Measurements from ENCODE around the gene MRGPRD.

MRGPRD gene

GRCh38 chr11:68966894-68967780, 13.6 kb downstream of the MRGPRD start:
- no peak for DNase-seq

DNA sequence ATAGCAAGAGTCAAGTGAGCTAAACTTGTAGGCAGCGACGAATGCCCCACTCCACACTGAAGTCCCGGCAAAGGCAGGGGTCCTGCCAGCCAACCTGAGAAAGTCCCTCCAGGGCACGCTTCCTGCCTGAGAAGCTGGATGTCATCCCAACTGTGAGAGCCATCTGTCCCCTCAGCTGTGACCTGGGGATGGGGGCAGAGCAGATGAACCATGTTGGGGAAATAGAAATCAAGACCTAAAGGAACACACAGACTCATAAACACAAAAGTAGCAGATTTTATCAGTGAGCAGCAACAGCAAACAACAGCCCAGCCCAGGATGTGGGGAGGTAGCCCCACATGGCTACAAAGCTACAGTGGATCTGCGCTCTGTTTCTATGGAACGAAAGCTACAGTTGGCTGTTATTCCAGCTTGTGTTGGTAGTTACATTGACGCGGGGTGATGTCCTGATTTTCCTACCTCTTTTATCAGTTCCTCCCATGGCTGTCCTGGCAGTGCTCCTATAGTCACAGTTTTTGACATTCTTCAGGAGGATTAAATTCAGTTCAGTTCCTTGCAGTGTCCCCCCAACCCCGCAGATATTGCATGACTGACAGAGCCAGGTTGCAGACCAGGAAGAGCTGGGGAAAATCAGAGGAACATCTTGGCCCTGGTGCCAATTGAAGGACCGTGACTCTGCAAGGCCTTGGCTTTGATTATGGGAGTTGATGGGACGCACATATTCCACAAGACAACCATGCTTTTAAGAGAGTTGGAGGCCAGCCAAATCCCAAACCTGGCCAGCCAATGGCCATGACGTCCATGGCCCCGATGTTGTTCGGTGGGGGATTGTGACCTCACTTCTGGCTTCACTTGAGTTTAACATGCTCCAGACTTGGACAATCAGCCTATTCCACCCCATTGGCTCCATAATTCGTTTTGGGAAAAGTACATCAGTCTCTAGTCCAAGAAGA, 14.6 kb downstream of the MRGPRD start:
- DNase-seq, result no peak

GRCh38 chr11:68963779-68964178, 17.0 kb downstream of the MRGPRD start:
- no peak for DNase-seq

DNA sequence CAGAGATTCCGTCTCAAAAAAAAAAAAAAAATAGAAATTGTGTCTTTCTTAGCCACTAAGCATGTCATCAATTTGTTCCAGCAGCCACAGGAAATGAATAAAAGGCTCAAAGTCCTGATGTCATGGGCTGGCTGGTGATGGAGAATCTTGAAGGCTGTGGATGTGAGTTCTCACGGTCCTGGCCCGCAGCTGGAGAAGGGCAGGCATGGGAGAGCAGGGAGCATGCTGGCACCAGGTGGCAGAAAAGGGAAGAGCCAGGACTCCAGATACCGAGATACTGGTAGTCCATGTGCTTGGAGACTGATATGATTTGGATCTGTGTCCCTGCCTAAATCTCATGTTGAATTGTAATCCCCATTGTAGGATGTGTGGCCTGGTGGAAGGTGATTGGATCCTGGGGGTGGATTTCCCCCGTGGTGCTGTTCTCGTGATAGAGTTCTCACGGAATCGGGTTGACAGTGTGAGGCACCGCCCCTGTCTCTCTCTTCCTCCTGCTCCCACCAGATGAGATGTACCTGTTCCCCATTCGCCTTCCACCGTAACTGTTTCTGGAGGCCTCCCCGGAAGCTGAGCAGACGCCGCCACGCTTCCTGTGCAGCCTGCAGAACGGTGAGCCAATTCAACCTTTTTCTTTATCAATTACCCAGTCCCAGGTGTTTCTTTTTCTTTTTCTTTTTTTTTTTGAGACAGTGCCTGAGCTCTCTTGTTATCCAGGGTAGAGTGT, 18.1 kb downstream of the MRGPRD start:
- no peak for DNase-seq

GRCh38 chr11:68961245-68961644, 19.5 kb downstream of the MRGPRD start:
- DNase-seq, result no peak

- DNase-seq, result no peak
Observed at GRCh38 chr11:68960294-68961071, 20.3 kb downstream of the MRGPRD start.

GRCh38 chr11:68959465-68960293, 21.1 kb downstream of the MRGPRD start:
- no peak for DNase-seq

- DNase-seq, result no peak
Observed at GRCh38 chr11:68958211-68958610, 22.6 kb downstream of the MRGPRD start.

GRCh38 chr11:68956547-68957254, 24.1 kb downstream of the MRGPRD start:
- no peak for DNase-seq

DNA sequence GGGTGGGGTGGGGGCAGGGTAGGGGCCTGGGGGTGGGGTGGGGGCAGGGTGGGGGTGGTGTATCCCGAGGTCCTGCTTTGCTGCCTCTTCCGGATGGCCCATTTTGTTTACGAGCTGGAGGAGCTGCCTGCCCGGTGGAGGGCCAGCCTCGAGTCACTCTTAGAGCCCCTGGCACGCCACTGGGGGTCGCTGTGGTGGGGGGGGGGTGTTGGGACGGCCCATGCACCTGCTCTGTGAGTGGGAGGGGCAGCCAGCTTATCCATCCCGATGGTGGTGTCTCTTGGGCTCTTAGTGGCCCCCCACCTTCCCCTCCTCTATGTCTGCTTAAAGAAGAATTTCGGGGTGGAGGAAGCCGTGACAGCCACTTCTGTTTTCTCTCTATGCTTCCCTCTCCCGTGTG, 24.6 kb downstream of the MRGPRD start:
- DNase-seq, result no peak

DNA sequence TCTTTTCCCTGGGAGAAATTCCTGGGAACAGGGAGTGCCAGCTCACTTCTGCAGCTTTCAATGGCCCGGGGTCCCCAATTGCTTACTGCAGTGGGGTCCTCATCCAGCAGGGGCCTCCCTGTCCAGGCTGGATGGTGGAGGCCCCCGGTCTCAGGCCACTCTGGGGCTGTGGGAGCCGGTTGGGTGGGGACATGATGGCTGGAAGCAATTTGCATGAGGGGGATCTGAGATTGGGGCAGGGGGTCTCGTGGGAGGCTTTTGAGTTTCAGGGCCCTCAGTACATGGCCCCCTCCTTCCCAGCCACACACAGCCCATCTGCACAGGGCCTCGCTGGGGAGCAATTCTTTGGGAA, 25.2 kb downstream of the MRGPRD start:
- no peak for DNase-seq

DNA sequence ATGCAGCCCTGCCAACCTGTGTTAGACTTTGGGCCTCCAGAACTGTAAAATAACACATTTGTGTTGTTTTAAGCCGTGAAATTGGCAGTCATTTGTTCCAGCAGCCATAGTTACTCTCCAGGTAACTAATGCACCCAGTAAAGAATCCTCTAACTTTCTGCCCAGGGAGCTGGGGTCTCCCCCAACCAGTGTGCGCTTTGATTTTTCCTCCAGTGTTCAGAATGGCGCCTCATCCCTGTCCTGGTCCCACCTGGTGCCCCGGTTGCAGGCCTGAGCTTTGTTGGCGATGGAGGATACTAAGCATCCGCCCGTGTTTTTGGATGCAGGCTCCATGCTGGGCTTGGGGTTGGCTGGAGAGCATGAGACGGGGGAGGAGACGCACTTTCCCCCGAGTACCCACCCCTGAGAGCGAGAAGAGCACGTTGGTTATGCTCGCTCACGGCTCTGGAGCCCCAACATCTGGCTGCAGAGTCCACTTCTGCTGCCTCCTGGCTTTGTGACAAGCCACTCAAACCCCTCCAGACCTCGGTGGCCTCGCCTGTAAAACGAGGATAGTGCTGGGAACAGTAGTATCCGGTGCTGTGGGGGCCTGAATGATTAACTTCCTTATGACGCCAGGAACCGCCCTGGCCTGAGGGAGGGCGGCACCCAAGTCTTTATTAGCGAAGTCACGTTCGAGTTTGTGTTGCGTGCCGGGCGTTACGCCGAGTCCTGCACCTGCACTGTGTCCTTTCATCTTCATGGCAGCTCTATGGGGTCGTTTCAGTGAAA, 25.8 kb downstream of the MRGPRD start:
- DNase-seq, result no peak

DNA sequence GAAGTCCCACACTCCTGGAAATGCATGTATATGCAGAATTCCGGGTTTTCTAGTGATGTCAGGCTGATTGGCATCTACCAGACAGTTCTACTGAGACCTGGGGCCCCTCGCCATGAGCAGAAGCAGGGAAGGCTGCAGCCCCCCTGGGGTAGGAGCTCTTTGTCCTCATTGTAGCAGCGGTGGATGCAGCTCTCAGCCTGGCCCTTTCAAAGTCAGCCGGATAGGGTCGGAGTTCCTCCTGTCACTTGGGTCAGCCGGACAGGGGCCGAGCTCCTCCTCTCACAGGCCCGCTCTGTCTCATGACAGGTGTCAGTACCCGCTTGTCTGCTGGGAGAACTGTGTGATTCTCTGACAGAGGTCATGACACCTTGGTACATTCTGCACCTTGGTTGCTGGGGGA, 30.0 kb downstream of the MRGPRD start:
- no peak for DNase-seq

- peak in 1 of 2 experiments; percentile 13 for DNase-seq
Observed at GRCh38 chr11:68950270-68950669, 30.5 kb downstream of the MRGPRD start.

GRCh38 chr11:68948935-68949334, 31.9 kb downstream of the MRGPRD start:
- no peak for DNase-seq

- DNase-seq, result no peak
Observed at GRCh38 chr11:68948496-68948895, 32.3 kb downstream of the MRGPRD start.

GRCh38 chr11:68947151-68947550, 33.6 kb downstream of the MRGPRD start:
- DNase-seq, result no peak

DNA sequence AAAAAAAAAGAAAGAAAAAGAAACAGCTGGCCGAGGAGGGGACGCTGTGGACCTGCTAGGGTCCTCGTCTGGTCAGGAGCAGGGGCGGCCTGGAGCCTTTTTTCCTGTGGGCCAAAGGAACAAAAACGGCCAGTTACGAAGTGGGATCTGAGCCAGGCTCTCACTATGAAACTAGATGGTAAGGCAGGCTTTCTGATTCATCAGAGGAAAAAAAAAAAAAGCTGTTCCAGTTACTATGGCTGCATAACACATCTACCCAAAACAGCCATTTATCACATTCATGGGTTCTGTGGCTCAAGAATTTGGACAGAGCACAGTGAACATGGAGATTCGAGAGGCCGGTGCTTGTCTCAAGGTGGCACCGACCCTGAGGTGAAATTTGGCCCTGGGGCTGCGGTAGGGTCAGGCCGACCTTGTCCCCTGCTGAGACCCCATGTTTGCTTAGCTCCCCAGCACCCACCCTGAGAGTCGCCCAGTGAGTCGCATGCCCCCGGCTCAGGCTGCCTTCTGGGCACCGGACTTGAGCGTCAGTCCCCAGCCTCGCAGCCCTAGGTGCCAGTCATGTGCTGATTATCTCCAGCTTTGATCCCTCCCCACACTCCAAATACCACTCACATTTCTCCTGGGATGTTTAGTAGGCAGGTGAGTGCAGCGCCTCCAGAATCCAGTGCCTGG, 34.2 kb downstream of the MRGPRD start:
- DNase-seq, result no peak

DNA sequence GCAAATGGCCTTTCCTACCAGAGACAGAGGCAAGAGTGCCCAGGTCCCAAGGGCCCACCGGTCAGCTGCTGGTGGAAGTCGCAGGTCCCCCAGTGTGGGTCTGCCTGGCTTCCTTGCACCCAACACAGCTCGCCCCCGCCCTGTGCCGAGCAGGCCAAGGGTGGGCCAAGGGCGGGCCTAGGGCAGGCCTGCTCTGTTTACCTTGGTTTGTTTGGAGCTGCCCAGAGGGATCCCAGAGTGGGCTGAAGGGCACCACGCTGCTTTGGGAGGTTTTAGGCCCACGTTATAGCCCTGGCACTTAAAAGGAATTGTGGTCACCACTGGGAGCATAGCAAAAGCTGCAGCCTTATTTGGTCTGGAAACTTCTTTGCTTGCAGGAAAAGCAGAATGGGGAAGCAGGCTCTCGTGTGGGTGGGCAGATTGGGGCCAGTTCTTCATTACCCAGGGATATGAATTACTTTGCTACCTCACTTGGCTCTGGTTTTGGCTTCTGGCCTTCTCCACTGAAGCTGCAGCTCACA, 38.0 kb downstream of the MRGPRD start:
- no peak for DNase-seq
